ENCODE data around the gene RASSF7. TPM values are rescaled to one million over a fixed set of nuclear protein-coding genes. Genes with fewer than 3 reads are reported as not detected.

RASSF7 gene
- total RNA-seq, 1 donor from 2014 or later, result 32.3 TPM

GRCh38 chr11:595400-595799, 34.6 kb downstream of the RASSF7 start:
- Mint-ChIP-seq H3K9me3 (ENCODE audit: unreplicated experiment) (no peaks in the 10 kb centered on the region), H3K36me3 (ENCODE audit: low read depth, unreplicated experiment) (peaks cover 25% of the 10 kb centered on the region), H3K4me1 (ENCODE audit: low read depth, unreplicated experiment) (no peaks in the 10 kb centered on the region), H3K27me3 (ENCODE audit: low read depth, unreplicated experiment) (no peaks in the 10 kb centered on the region), H3K4me3 (ENCODE audit: unreplicated experiment) (no peak overlapping the region), H3K27ac (ENCODE audit: unreplicated experiment) (no peak overlapping the region)
- H3K27me3 ChIP-seq (ENCODE audit: insufficient read depth, low read length), result no peaks in the 10 kb centered on the region
- H3K4me3 ChIP-seq (ENCODE audit: insufficient read depth, low read depth, low read length), result no peak overlapping the region
- DNase-seq (ENCODE audit: low read depth), result no peak
- FAIRE-seq, result no peak
- H3K9ac ChIP-seq (ENCODE audit: low read length), result no peak overlapping the region
- H3K36me3 ChIP-seq (ENCODE audit: insufficient read depth, low read length), result peaks cover 31% of the 10 kb centered on the region
- peaks cover 47% of the 10 kb centered on the region for H3K79me2 ChIP-seq (ENCODE audit: insufficient read depth, low read length)
- H3K4me2 ChIP-seq (ENCODE audit: low read length), result no peak overlapping the region
- no peak overlapping the region for H3K27ac ChIP-seq (ENCODE audit: low read depth, low read length)
- no peaks in the 10 kb centered on the region for H3K4me1 ChIP-seq (ENCODE audit: insufficient read depth, low read length)
- no peak for TF ChIP-seq CTCF (IDR thresholded peaks at IDR 0.05; ENCODE audit: insufficient read depth, low read depth, low read length)
- TF ChIP-seq EZH2 (IDR thresholded peaks at IDR 0.05; ENCODE audit: insufficient read depth, low read length), result no peak
- H4K20me1 ChIP-seq (ENCODE audit: insufficient read depth, low read length), result peaks cover 73% of the 10 kb centered on the region
- no peak overlapping the region for H2AFZ ChIP-seq (ENCODE audit: low read depth, low read length)
- H3K9me3 ChIP-seq (ENCODE audit: insufficient read depth, low read depth, low read length), result no peaks in the 10 kb centered on the region

GRCh38 chr11:596374-596773, 35.6 kb downstream of the RASSF7 start:
- TF ChIP-seq CTCF (IDR thresholded peaks at IDR 0.05; ENCODE audit: insufficient read depth, low read depth, low read length) (no peak), EZH2 (IDR thresholded peaks at IDR 0.05; ENCODE audit: insufficient read depth, low read length) (no peak)
- no peaks in the 10 kb centered on the region for H3K27me3 Mint-ChIP-seq (ENCODE audit: low read depth, unreplicated experiment)
- Histone ChIP-seq H4K20me1 (ENCODE audit: insufficient read depth, low read length) (peaks cover 67% of the 10 kb centered on the region), H3K4me2 (ENCODE audit: low read length) (no peak overlapping the region), H3K4me3 (ENCODE audit: insufficient read depth, low read depth, low read length) (no peak overlapping the region), H3K9ac (ENCODE audit: low read length) (no peak overlapping the region), H3K27ac (ENCODE audit: low read depth, low read length) (no peak overlapping the region), H3K79me2 (ENCODE audit: insufficient read depth, low read length) (peaks cover 41% of the 10 kb centered on the region), H3K9me3 (ENCODE audit: insufficient read depth, low read depth, low read length) (no peaks in the 10 kb centered on the region), H3K27me3 (ENCODE audit: insufficient read depth, low read length) (no peaks in the 10 kb centered on the region), H3K4me1 (ENCODE audit: insufficient read depth, low read length) (no peaks in the 10 kb centered on the region), H3K36me3 (ENCODE audit: insufficient read depth, low read length) (peaks cover 32% of the 10 kb centered on the region), H2AFZ (ENCODE audit: low read depth, low read length) (no peak overlapping the region)
- no peaks in the 10 kb centered on the region for H3K9me3 Mint-ChIP-seq (ENCODE audit: unreplicated experiment)
- FAIRE-seq (no peak), DNase-seq (ENCODE audit: low read depth) (no peak)
- H3K4me1 Mint-ChIP-seq (ENCODE audit: low read depth, unreplicated experiment), result no peaks in the 10 kb centered on the region
- peaks cover 23% of the 10 kb centered on the region for H3K36me3 Mint-ChIP-seq (ENCODE audit: low read depth, unreplicated experiment)
- no peak overlapping the region for H3K4me3 Mint-ChIP-seq (ENCODE audit: unreplicated experiment)
- no peak overlapping the region for H3K27ac Mint-ChIP-seq (ENCODE audit: unreplicated experiment)

DNA sequence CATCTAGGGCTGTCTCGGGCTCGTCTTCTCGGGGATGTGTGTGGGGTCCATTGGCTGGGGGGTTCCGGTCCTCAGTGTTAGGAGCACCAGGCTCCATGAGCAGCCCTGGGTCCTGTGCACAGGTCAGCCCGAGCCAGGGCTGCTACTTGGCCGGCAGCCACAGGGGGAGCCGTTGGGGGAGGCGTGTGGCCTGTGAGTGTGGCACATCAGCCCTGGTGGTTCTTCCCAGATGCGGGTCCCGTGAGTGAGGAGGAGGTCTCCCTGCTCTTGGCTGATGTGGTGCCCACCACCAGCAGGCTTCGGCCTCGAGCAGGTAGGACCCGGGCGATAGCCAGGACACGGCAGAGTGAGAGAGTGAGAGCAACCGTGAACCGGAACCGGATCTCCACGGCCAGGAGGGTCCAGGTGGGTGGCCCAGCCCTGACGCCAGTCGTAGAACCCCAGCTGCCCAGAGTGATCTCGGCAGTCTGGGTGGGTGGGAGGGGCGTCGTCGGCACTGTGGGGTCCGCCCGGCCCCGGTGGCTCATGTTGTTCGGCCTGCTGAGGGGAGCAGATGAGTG, 36.5 kb downstream of the RASSF7 start:
- Histone ChIP-seq H3K27ac (ENCODE audit: low read depth, low read length) (no peak overlapping the region), H3K4me1 (ENCODE audit: insufficient read depth, low read length) (no peaks in the 10 kb centered on the region), H3K27me3 (ENCODE audit: insufficient read depth, low read length) (no peaks in the 10 kb centered on the region), H4K20me1 (ENCODE audit: insufficient read depth, low read length) (peaks cover 68% of the 10 kb centered on the region), H3K4me3 (ENCODE audit: insufficient read depth, low read depth, low read length) (no peak overlapping the region), H3K4me2 (ENCODE audit: low read length) (no peak overlapping the region), H3K9me3 (ENCODE audit: insufficient read depth, low read depth, low read length) (no peaks in the 10 kb centered on the region), H3K36me3 (ENCODE audit: insufficient read depth, low read length) (peaks cover 35% of the 10 kb centered on the region), H2AFZ (ENCODE audit: low read depth, low read length) (no peak overlapping the region), H3K9ac (ENCODE audit: low read length) (no peak overlapping the region), H3K79me2 (ENCODE audit: insufficient read depth, low read length) (peaks cover 44% of the 10 kb centered on the region)
- FAIRE-seq (no peak), DNase-seq (ENCODE audit: low read depth) (no peak)
- no peaks in the 10 kb centered on the region for H3K27me3 Mint-ChIP-seq (ENCODE audit: low read depth, unreplicated experiment)
- H3K36me3 Mint-ChIP-seq (ENCODE audit: low read depth, unreplicated experiment), result peaks cover 23% of the 10 kb centered on the region
- TF ChIP-seq CTCF (IDR thresholded peaks at IDR 0.05; ENCODE audit: insufficient read depth, low read depth, low read length) (no peak), EZH2 (IDR thresholded peaks at IDR 0.05; ENCODE audit: insufficient read depth, low read length) (no peak)
- H3K9me3 Mint-ChIP-seq (ENCODE audit: unreplicated experiment), result no peaks in the 10 kb centered on the region
- H3K27ac Mint-ChIP-seq (ENCODE audit: unreplicated experiment), result no peak overlapping the region
- H3K4me1 Mint-ChIP-seq (ENCODE audit: low read depth, unreplicated experiment), result no peaks in the 10 kb centered on the region
- no peak overlapping the region for H3K4me3 Mint-ChIP-seq (ENCODE audit: unreplicated experiment)
